ENCODE data around the gene KIF18B. TPM values are rescaled to one million over a fixed set of nuclear protein-coding genes. Genes with fewer than 3 reads are reported as not detected.

The KIF18B gene
- polyA plus RNA-seq, 2 of the 4 experiments (the other 2 are of a cell fraction): 19.6 to 41.7 TPM

DNA sequence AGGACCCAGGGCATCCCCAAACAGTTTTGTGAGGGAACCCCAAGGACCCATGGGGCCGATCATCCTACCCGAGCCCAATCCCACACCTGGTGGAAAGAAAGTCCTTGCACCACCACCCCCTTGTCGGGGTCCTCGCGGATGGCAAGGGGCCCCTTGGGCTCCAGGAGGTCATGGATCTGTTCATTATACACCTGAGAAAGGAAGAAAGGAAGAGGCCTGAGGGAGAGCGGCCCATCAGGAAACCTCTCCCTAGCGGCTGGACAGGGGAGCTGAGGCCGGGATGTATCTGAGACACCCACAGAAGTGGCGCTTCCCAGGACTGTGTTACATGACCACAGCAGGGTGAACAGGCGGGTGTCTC is 12.8 kb downstream of the KIF18B start:
- ChIA-PET POLR2A (no interaction called here), CTCF (interaction anchor here (2.0 to 38.8 kb wide), 5 partner anchors 12 to 201 kb away, joined by 5 to 1853 read pairs (median 752); partner anchors contain the start of genes ACBD4, DCAKD, GFAP and KIF18B)
- FAIRE-seq: no peak
- TF ChIP-seq CBX2 (IDR thresholded peaks at IDR 0.05; ENCODE audit: borderline replicate concordance, low read depth): no peak
- 97% methylated on average over 10 of the region's 10 CpGs for WGBS (ENCODE audit: missing lambda C conversion rate)
- peak; percentile 35 to 36; a peak in 3 of 6 replicates for ATAC-seq
- Histone ChIP-seq H3K4me3 (no peak overlapping the region), H3K27ac (no peak overlapping the region), H3K9me3 (peaks cover 7% of the 10 kb centered on the region; the same call in 2 of the 3 replicates), H3K4me1 (peaks cover 3% of the 10 kb centered on the region), H3K4me2 (no peak overlapping the region)
- DNase-seq (ENCODE audit: low read depth in 1 of 2, low spot score in 1 of 2): no peak

DNA sequence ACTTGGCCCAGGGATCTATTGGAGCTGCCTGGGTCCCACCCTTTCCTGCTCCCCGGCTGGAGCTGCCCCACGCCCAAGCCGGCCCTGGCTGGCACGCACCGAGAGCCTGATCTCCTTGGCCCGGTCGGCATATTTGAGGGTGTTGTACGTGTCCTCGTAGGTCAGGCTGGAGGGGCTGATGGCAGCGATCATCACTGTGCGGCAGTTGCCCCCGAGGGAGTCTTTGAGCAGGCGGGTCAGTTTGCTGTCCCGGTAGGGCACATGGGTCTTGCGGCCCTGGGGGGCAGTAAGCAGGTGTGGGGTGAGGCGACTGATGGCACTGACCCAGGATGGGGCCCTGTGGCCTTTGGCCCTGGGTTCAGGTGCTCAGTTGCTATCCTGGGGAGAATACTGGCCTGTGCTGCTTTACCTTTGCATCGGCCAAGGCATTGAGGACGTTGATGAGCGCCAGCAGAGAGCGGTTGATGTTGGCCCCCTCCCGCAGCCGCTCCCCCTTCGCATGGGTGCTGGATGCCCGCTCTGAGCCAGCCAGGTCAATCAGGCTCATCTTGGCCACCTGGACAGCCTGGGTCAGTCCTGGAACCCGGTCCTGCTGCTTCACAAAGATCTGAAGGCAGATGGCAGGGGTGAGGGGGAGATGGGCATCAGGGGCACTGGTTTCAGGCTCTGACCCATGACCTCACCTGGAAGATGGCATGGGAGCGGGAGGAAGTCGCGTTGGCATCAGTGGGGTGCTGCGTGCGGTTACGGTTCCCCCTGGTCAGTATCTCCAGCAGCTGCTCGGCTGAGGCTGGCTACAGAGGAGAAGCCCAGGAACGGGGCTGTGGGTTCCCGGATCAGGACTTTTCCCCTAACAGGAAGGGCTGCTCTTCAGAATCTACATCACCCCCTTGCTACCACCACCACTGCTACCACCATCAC is 13.5 kb downstream of the KIF18B start:
- Histone ChIP-seq H3K4me2 (no peak overlapping the region), H3K27ac (no peak overlapping the region), H3K4me3 (no peak overlapping the region), H3K4me1 (no peaks in the 10 kb centered on the region), H3K9me3 (peaks cover 7% of the 10 kb centered on the region; the same call in 2 of the 3 replicates)
- WGBS (ENCODE audit: missing lambda C conversion rate): 96% methylated on average over 34 of the region's 34 CpGs
- ChIA-PET CTCF (interaction anchor here (2.8 to 38.8 kb wide), 4 partner anchors 12 to 201 kb away, joined by 6 to 1853 read pairs (median 752); partner anchors contain the start of genes ACBD4, DCAKD, GFAP and KIF18B), POLR2A (no interaction called here)
- TF ChIP-seq MAFK (IDR thresholded peaks at IDR 0.05; ENCODE audit: partially characterized antibody): no peak
- TF ChIP-seq EP300 (IDR thresholded peaks at IDR 0.05): no peak
- TF ChIP-seq KDM1A (IDR thresholded peaks at IDR 0.05; ENCODE audit: low read depth): no peak
- TF ChIP-seq JUN (IDR thresholded peaks at IDR 0.05): no peak
- no peak for TF ChIP-seq NFE2L2 (conservative IDR thresholded peaks at IDR 0.05; ENCODE audit: low read length)
- TF ChIP-seq ESRRA (IDR thresholded peaks at IDR 0.05; ENCODE audit: borderline replicate concordance, low read length): no peak
- no peak for TF ChIP-seq RNF2 (IDR thresholded peaks at IDR 0.05; ENCODE audit: borderline replicate concordance, low read depth)
- DNase-seq (ENCODE audit: low read depth in 1 of 2, low spot score in 1 of 2): no peak
- no peak for ATAC-seq
- no peak for FAIRE-seq

DNA sequence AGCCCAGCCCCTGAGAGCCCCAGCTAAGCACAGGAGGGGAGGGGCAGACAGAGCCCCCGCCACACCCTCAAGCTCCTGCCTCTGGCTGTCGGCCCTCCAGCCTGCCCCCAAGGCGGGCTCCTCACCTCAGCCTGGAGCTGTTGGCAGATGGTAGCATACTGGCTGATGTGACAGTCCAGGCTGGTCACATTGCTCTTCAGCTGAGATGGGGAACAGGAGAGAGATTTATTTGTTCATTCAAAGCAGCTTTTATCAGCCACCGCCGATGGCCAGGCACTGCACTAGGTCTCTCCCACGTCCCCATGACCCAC is 14.8 kb downstream of the KIF18B start:
- H3K4me1 ChIP-seq: no peaks in the 10 kb centered on the region
- no peak overlapping the region for H3K27ac ChIP-seq
- 95% methylated on average over 6 of the region's 6 CpGs for WGBS (ENCODE audit: missing lambda C conversion rate)
- FAIRE-seq (no peak), DNase-seq (ENCODE audit: low read depth in 1 of 2, low spot score in 1 of 2) (no peak), ATAC-seq (no peak)
- no peak overlapping the region for H3K4me3 ChIP-seq
- ChIA-PET POLR2A (interaction anchor here (0.6 to 0.8 kb wide), 2 partner anchors 38 to 1328 kb away, joined by 3 to 5 read pairs; no protein-coding TSS in a partner anchor), CTCF (interaction anchor here (0.6 to 38.8 kb wide), 7 partner anchors 10 to 203 kb away, joined by 3 to 1853 read pairs (median 6); partner anchors contain the start of genes ACBD4, DCAKD, GFAP and KIF18B)
- no peaks in the 10 kb centered on the region for H3K9me3 ChIP-seq
- H3K4me2 ChIP-seq: no peak overlapping the region
- TF ChIP-seq RCOR1 (IDR thresholded peaks at IDR 0.05; ENCODE audit: low read depth, low read length): no peak
- no peak for TF ChIP-seq HDAC2 (IDR thresholded peaks at IDR 0.05)
- TF ChIP-seq POLR2AphosphoS2 (conservative IDR thresholded peaks at IDR 0.05; ENCODE audit: low read length): no peak
- no peak for TF ChIP-seq MAFK (IDR thresholded peaks at IDR 0.05; ENCODE audit: partially characterized antibody)
- TF ChIP-seq MYC (IDR thresholded peaks at IDR 0.05; ENCODE audit: borderline replicate concordance, low read length): no peak
- no peak for TF ChIP-seq KDM1A (IDR thresholded peaks at IDR 0.05; ENCODE audit: low read depth)
- TF ChIP-seq TFCP2L1 (CRISPR knock-in tag; IDR thresholded peaks at IDR 0.05): no peak
- TF ChIP-seq, protein P1, sequence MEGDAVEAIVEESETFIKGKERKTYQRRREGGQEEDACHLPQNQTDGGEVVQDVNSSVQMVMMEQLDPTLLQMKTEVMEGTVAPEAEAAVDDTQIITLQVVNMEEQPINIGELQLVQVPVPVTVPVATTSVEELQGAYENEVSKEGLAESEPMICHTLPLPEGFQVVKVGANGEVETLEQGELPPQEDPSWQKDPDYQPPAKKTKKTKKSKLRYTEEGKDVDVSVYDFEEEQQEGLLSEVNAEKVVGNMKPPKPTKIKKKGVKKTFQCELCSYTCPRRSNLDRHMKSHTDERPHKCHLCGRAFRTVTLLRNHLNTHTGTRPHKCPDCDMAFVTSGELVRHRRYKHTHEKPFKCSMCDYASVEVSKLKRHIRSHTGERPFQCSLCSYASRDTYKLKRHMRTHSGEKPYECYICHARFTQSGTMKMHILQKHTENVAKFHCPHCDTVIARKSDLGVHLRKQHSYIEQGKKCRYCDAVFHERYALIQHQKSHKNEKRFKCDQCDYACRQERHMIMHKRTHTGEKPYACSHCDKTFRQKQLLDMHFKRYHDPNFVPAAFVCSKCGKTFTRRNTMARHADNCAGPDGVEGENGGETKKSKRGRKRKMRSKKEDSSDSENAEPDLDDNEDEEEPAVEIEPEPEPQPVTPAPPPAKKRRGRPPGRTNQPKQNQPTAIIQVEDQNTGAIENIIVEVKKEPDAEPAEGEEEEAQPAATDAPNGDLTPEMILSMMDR (IDR thresholded peaks at IDR 0.05): no peak
- TF ChIP-seq, protein P2, sequence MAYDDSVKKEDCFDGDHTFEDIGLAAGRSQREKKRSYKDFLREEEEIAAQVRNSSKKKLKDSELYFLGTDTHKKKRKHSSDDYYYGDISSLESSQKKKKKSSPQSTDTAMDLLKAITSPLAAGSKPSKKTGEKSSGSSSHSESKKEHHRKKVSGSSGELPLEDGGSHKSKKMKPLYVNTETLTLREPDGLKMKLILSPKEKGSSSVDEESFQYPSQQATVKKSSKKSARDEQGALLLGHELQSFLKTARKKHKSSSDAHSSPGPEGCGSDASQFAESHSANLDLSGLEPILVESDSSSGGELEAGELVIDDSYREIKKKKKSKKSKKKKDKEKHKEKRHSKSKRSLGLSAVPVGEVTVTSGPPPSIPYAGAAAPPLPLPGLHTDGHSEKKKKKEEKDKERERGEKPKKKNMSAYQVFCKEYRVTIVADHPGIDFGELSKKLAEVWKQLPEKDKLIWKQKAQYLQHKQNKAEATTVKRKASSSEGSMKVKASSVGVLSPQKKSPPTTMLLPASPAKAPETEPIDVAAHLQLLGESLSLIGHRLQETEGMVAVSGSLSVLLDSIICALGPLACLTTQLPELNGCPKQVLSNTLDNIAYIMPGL (CRISPR knock-in tag; IDR thresholded peaks at IDR 0.05; ENCODE audit: borderline replicate concordance): no peak
- TF ChIP-seq CBX8 (IDR thresholded peaks at IDR 0.05): no peak
- TF ChIP-seq TP53 (CRISPR knock-in tag; IDR thresholded peaks at IDR 0.05): no peak
- TF ChIP-seq, protein P3, sequence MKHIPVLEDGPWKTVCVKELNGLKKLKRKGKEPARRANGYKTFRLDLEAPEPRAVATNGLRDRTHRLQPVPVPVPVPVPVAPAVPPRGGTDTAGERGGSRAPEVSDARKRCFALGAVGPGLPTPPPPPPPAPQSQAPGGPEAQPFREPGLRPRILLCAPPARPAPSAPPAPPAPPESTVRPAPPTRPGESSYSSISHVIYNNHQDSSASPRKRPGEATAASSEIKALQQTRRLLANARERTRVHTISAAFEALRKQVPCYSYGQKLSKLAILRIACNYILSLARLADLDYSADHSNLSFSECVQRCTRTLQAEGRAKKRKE (CRISPR knock-in tag; IDR thresholded peaks at IDR 0.05; ENCODE audit: low read depth): no peak
- TF ChIP-seq MAZ (IDR thresholded peaks at IDR 0.05; ENCODE audit: borderline replicate concordance, low read depth, low read length): no peak
- TF ChIP-seq, protein P4, sequence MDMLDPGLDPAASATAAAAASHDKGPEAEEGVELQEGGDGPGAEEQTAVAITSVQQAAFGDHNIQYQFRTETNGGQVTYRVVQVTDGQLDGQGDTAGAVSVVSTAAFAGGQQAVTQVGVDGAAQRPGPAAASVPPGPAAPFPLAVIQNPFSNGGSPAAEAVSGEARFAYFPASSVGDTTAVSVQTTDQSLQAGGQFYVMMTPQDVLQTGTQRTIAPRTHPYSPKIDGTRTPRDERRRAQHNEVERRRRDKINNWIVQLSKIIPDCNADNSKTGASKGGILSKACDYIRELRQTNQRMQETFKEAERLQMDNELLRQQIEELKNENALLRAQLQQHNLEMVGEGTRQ (IDR thresholded peaks at IDR 0.05): no peak
- TF ChIP-seq FOSL2 (IDR thresholded peaks at IDR 0.05): no peak
- TF ChIP-seq FOSL2 (CRISPR knock-in tag; IDR thresholded peaks at IDR 0.05): no peak
- no peak for TF ChIP-seq FOSB (CRISPR knock-in tag; IDR thresholded peaks at IDR 0.05)
- TF ChIP-seq, protein P5, sequence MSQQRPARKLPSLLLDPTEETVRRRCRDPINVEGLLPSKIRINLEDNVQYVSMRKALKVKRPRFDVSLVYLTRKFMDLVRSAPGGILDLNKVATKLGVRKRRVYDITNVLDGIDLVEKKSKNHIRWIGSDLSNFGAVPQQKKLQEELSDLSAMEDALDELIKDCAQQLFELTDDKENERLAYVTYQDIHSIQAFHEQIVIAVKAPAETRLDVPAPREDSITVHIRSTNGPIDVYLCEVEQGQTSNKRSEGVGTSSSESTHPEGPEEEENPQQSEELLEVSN (IDR thresholded peaks at IDR 0.05; ENCODE audit: borderline replicate concordance, low read depth): no peak
